ENCODE results near the gene DERL3.

DERL3 gene

GRCh38 chr22:23833017-23833751, 5.6 kb downstream of the DERL3 start:
- no peaks in the 10 kb centered on the region for H3K36me3 ChIP-seq (ENCODE audit: control insufficient read depth, insufficient read depth, low read length)
- TF ChIP-seq CTCF (IDR thresholded peaks at IDR 0.05) = no peak
- H3K9ac ChIP-seq = no peak overlapping the region

DNA sequence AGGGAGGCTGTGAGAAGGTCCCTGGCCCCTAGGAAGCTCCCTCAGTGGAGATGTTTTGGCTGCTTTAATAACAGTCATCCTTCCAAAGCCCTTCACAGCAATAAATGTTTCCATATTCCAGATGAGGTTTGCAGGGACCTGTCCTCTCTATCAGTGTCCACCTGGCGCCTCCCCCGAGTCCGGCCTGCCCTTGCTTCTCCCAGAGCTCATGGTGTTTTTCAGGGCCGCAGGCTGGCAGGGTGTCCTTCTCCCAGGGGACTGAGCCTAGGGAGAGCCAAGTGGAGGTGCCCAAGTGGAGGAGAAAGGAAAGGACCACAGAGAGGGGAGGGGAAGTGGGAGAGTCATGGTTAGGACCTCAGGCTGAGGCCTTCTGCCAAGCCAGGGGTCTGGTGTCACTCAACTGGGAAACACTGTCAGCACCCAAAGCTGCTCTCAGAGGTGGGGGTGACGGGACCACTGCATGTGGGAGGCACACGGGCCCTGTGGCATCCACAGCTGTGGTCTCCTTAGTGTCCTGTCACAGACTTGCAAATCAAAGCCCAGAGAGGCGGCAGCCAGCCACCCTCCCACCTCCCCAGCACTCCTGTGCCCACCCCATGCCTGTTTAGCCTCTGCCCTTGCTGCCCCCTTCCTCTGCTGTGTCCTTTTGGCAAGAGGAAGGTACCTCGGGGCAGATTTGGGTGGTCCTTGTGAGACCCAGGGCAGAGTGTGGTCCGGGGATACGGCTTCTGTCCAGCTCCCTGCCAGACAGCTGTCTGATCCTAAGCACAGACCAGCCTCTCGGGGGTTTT, 6.4 kb downstream of the DERL3 start:
- H3K9ac ChIP-seq = no peak overlapping the region
- H3K27ac ChIP-seq = no peak overlapping the region

More at GRCh38 chr22:23833017-23833751, 5.6 kb downstream of the DERL3 start:
- H3K4me1 ChIP-seq = no peaks in the 10 kb centered on the region
- H3K9me3 ChIP-seq (ENCODE audit: control insufficient read depth, low read length) = no peaks in the 10 kb centered on the region
- no peak overlapping the region for H2AFZ ChIP-seq
- no peaks in the 10 kb centered on the region for H3K27me3 ChIP-seq (ENCODE audit: control insufficient read depth, insufficient read depth, low read length)
- H3K79me2 ChIP-seq = no peaks in the 10 kb centered on the region
- H3K4me2 ChIP-seq (ENCODE audit: low read length) = no peak overlapping the region
- no peak overlapping the region for H3K27ac ChIP-seq
- no peak overlapping the region for H3K4me3 ChIP-seq (ENCODE audit: low read depth, low read length)

GRCh38 chr22:23831781-23832180, 7.0 kb downstream of the DERL3 start:
- Histone ChIP-seq H3K9me3 (ENCODE audit: control insufficient read depth, low read length) (no peaks in the 10 kb centered on the region), H3K27me3 (ENCODE audit: control insufficient read depth, insufficient read depth, low read length) (no peaks in the 10 kb centered on the region), H3K27ac (no peak overlapping the region), H3K4me2 (ENCODE audit: low read length) (no peak overlapping the region), H3K36me3 (ENCODE audit: control insufficient read depth, insufficient read depth, low read length) (no peaks in the 10 kb centered on the region), H3K4me3 (ENCODE audit: low read depth, low read length) (no peak overlapping the region), H3K9ac (no peak overlapping the region), H2AFZ (no peak overlapping the region), H3K4me1 (no peaks in the 10 kb centered on the region), H3K79me2 (no peaks in the 10 kb centered on the region)
- TF ChIP-seq CTCF (IDR thresholded peaks at IDR 0.05) = no peak

More for the DNA sequence above, 6.4 kb downstream of the DERL3 start:
- no peaks in the 10 kb centered on the region for H3K9me3 ChIP-seq (ENCODE audit: control insufficient read depth, low read length)
- no peak overlapping the region for H3K4me3 ChIP-seq (ENCODE audit: low read depth, low read length)
- no peaks in the 10 kb centered on the region for H3K27me3 ChIP-seq (ENCODE audit: control insufficient read depth, insufficient read depth, low read length)
- TF ChIP-seq CTCF (IDR thresholded peaks at IDR 0.05) = no peak
- H3K4me1 ChIP-seq = no peaks in the 10 kb centered on the region
- H3K79me2 ChIP-seq = no peaks in the 10 kb centered on the region
- no peak overlapping the region for H2AFZ ChIP-seq
- no peaks in the 10 kb centered on the region for H3K36me3 ChIP-seq (ENCODE audit: control insufficient read depth, insufficient read depth, low read length)
- H3K4me2 ChIP-seq (ENCODE audit: low read length) = no peak overlapping the region

- no peak overlapping the region for H2AFZ ChIP-seq
- no peak overlapping the region for H3K9ac ChIP-seq
- H3K9me3 ChIP-seq (ENCODE audit: control insufficient read depth, low read length) = no peaks in the 10 kb centered on the region
- no peaks in the 10 kb centered on the region for H3K36me3 ChIP-seq (ENCODE audit: control insufficient read depth, insufficient read depth, low read length)
- no peak for TF ChIP-seq CTCF (IDR thresholded peaks at IDR 0.05)
- no peaks in the 10 kb centered on the region for H3K79me2 ChIP-seq
- no peak overlapping the region for H3K27ac ChIP-seq
- H3K4me3 ChIP-seq (ENCODE audit: low read depth, low read length) = no peak overlapping the region
- H3K27me3 ChIP-seq (ENCODE audit: control insufficient read depth, insufficient read depth, low read length) = no peaks in the 10 kb centered on the region
- H3K4me2 ChIP-seq (ENCODE audit: low read length) = no peak overlapping the region
- no peaks in the 10 kb centered on the region for H3K4me1 ChIP-seq
Measured at GRCh38 chr22:23831261-23831660, 7.5 kb downstream of the DERL3 start.

Data from parathyroid adenoma (tissue), 2 donors.